ENCODE results near the gene ITGB3. TPM values are rescaled to one million over a fixed set of nuclear protein-coding genes. Genes with fewer than 3 reads are reported as not detected.

ITGB3 gene
- polyA plus RNA-seq, 4 donors: 0.54 to 4.8 (median 2.2) TPM

DNA sequence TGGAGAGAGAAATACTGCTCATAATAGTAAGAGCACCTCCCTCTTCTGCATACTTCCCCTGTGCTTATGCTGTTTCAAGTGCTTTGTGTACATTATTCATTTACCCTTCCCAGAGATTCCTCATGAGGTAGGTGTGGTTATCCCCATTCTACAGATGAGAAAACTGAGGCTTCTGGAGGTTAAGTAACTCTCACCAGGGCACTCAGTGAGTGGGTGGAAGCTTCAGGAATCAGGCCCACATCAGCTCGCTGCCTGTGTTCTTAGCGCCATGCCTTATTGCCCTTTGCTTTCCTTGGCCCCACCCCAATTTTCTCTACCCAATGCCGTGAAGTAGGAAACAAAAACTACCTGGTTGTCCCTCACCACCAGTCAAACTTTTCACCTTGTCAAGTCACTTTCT is 18.1 kb upstream of the ITGB3 start:
- DNase-seq (peak in 1 of 2 donors; percentile 47), FAIRE-seq (no peak)
- 22 to 72% (median 37%) methylated on average over 3 of the region's 3 CpGs for WGBS, 3 donors
- Histone ChIP-seq H3K4me3 (ENCODE audit: low read depth in 1 of 3, low read length in 3 of 3) (no peak overlapping the region), H3K27me3 (ENCODE audit: control insufficient read depth in 3 of 3, insufficient read depth in 3 of 3, low read length in 3 of 3) (no peaks in the 10 kb centered on the region), H3K27ac (ENCODE audit: low read depth in 1 of 3, low read length in 2 of 3) (no peak overlapping the region), H3K9me3 (ENCODE audit: control insufficient read depth in 2 of 2, insufficient read depth in 1 of 2, low read depth in 1 of 2, low read length in 1 of 2) (peaks cover 2 to 12% of the 10 kb centered on the region in 2 donors), H3K36me3 (ENCODE audit: control insufficient read depth in 3 of 3, insufficient read depth in 2 of 3, low read depth in 1 of 3, low read length in 3 of 3) (no peaks in the 10 kb centered on the region), H3K4me1 (ENCODE audit: control insufficient read depth in 3 of 3, insufficient read depth in 2 of 3, low read depth in 1 of 3, low read length in 2 of 3) (peaks cover 0 to 15% (median 8%) of the 10 kb centered on the region in 3 donors)

DNA sequence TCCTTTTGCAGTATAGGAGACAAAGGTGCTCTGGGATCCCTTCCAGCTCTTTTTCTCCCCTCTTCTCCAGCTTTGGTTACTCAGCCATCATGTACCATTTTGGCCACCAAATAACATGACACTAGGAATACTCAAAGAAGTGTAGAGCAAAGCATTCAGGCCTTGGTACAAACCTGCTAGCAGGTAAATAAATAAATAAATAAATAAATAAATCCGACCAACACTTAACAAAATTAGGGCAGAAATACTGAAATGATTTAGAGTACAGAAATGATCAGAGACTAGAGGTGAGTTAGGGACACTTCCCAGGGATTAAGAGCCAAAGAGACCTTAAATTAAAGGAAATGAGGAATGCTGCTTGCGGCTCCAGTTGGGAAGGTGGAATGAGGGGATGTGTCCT is 17.7 kb upstream of the ITGB3 start:
- 92 to 99% (median 94%) methylated on average over 2 of the region's 2 CpGs for WGBS, 3 donors
- DNase-seq (no peak), FAIRE-seq (no peak)
- Histone ChIP-seq H3K4me3 (ENCODE audit: low read depth in 1 of 3, low read length in 3 of 3) (no peak overlapping the region), H3K9me3 (ENCODE audit: control insufficient read depth in 2 of 2, insufficient read depth in 1 of 2, low read depth in 1 of 2, low read length in 1 of 2) (peaks cover 2 to 12% of the 10 kb centered on the region in 2 donors), H3K27me3 (ENCODE audit: control insufficient read depth in 3 of 3, insufficient read depth in 3 of 3, low read length in 3 of 3) (no peaks in the 10 kb centered on the region), H3K4me1 (ENCODE audit: control insufficient read depth in 3 of 3, insufficient read depth in 2 of 3, low read depth in 1 of 3, low read length in 2 of 3) (peaks cover 0 to 19% (median 8%) of the 10 kb centered on the region in 3 donors), H3K27ac (ENCODE audit: low read depth in 1 of 3, low read length in 2 of 3) (no peak overlapping the region), H3K36me3 (ENCODE audit: control insufficient read depth in 3 of 3, insufficient read depth in 2 of 3, low read depth in 1 of 3, low read length in 3 of 3) (no peaks in the 10 kb centered on the region)

DNA sequence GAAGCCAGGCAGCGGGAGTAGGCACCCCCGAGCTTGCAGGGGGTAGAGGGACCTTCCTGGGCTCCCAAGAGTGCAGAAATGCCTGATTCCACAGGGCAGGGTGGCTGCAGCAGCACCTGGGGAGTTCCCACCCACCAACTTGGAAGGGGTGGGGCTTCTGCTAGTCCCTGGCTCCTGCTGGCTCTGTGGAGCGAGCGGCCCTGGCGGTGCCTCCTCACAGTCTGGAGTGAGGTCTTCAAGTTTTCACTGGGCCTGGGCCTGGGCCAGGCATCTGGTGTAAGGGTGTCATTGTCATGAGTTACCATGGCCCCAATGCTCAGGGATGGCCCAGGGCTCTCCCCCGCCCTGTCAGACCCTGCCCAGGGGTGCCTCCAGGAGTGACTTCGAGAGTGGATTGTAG is 15.8 kb upstream of the ITGB3 start:
- FAIRE-seq (no peak), DNase-seq (no peak)
- H3K4me3 ChIP-seq (ENCODE audit: low read depth in 1 of 3, low read length in 3 of 3): no peak overlapping the region
- H3K27ac ChIP-seq (ENCODE audit: low read depth in 1 of 3, low read length in 2 of 3): no peak overlapping the region
- peaks cover 0 to 20% (median 8%) of the 10 kb centered on the region in 3 donors for H3K4me1 ChIP-seq (ENCODE audit: control insufficient read depth in 3 of 3, insufficient read depth in 2 of 3, low read depth in 1 of 3, low read length in 2 of 3)
- 88 to 97% (median 93%) methylated on average over 7 of the region's 7 CpGs for WGBS, 3 donors
- H3K36me3 ChIP-seq (ENCODE audit: control insufficient read depth in 3 of 3, insufficient read depth in 2 of 3, low read depth in 1 of 3, low read length in 3 of 3): no peaks in the 10 kb centered on the region
- peaks cover 2 to 12% of the 10 kb centered on the region in 2 donors for H3K9me3 ChIP-seq (ENCODE audit: control insufficient read depth in 2 of 2, insufficient read depth in 1 of 2, low read depth in 1 of 2, low read length in 1 of 2)
- no peaks in the 10 kb centered on the region for H3K27me3 ChIP-seq (ENCODE audit: control insufficient read depth in 3 of 3, insufficient read depth in 3 of 3, low read length in 3 of 3)

GRCh38 chr17:47238321-47239010 is 15.2 kb upstream of the ITGB3 start:
- no peak for DNase-seq
- Histone ChIP-seq H3K4me1 (ENCODE audit: control insufficient read depth in 3 of 3, insufficient read depth in 2 of 3, low read depth in 1 of 3, low read length in 2 of 3) (peaks cover 0 to 20% (median 8%) of the 10 kb centered on the region in 3 donors), H3K27ac (ENCODE audit: low read depth in 1 of 3, low read length in 2 of 3) (no peak overlapping the region), H3K4me3 (ENCODE audit: low read depth in 1 of 3, low read length in 3 of 3) (no peak overlapping the region), H3K27me3 (ENCODE audit: control insufficient read depth in 3 of 3, insufficient read depth in 3 of 3, low read length in 3 of 3) (no peaks in the 10 kb centered on the region), H3K36me3 (ENCODE audit: control insufficient read depth in 3 of 3, insufficient read depth in 2 of 3, low read depth in 1 of 3, low read length in 3 of 3) (no peaks in the 10 kb centered on the region), H3K9me3 (ENCODE audit: control insufficient read depth in 2 of 2, insufficient read depth in 1 of 2, low read depth in 1 of 2, low read length in 1 of 2) (peaks cover 2 to 12% of the 10 kb centered on the region in 2 donors)
- WGBS, 3 donors: 85 to 88% (median 85%) methylated on average over 25 to 29 of the region's 29 CpGs
- FAIRE-seq: no peak

GRCh38 chr17:47239619-47239966 is 14.0 kb upstream of the ITGB3 start:
- H3K4me1 ChIP-seq (ENCODE audit: control insufficient read depth in 3 of 3, insufficient read depth in 2 of 3, low read depth in 1 of 3, low read length in 2 of 3): peaks cover 0 to 20% (median 8%) of the 10 kb centered on the region in 3 donors
- 64 to 79% (median 75%) methylated on average over 7 of the region's 7 CpGs for WGBS, 3 donors
- peaks cover 2 to 12% of the 10 kb centered on the region in 2 donors for H3K9me3 ChIP-seq (ENCODE audit: control insufficient read depth in 2 of 2, insufficient read depth in 1 of 2, low read depth in 1 of 2, low read length in 1 of 2)
- H3K36me3 ChIP-seq (ENCODE audit: control insufficient read depth in 3 of 3, insufficient read depth in 2 of 3, low read depth in 1 of 3, low read length in 3 of 3): no peaks in the 10 kb centered on the region
- FAIRE-seq (no peak), DNase-seq (peak in 1 of 2 donors; percentile 58)
- H3K27ac ChIP-seq (ENCODE audit: low read depth in 1 of 3, low read length in 2 of 3): peak overlapping the region in 2 of 3 donors; percentile 65 to 75
- no peaks in the 10 kb centered on the region for H3K27me3 ChIP-seq (ENCODE audit: control insufficient read depth in 3 of 3, insufficient read depth in 3 of 3, low read length in 3 of 3)
- H3K4me3 ChIP-seq (ENCODE audit: low read depth in 1 of 3, low read length in 3 of 3): no peak overlapping the region

- FAIRE-seq (no peak), DNase-seq (peak; percentile 31 to 71)
- WGBS, 3 donors: 23 to 47% (median 42%) methylated on average over 3 of the region's 3 CpGs
- H3K9me3 ChIP-seq (ENCODE audit: control insufficient read depth in 2 of 2, insufficient read depth in 1 of 2, low read depth in 1 of 2, low read length in 1 of 2): peaks cover 2 to 12% of the 10 kb centered on the region in 2 donors
- no peak overlapping the region for H3K4me3 ChIP-seq (ENCODE audit: low read depth in 1 of 3, low read length in 3 of 3)
- peak overlapping the region in 2 of 3 donors; percentile 65 to 75 for H3K27ac ChIP-seq (ENCODE audit: low read depth in 1 of 3, low read length in 2 of 3)
- H3K36me3 ChIP-seq (ENCODE audit: control insufficient read depth in 3 of 3, insufficient read depth in 2 of 3, low read depth in 1 of 3, low read length in 3 of 3): no peaks in the 10 kb centered on the region
- peaks cover 0 to 20% (median 8%) of the 10 kb centered on the region in 3 donors for H3K4me1 ChIP-seq (ENCODE audit: control insufficient read depth in 3 of 3, insufficient read depth in 2 of 3, low read depth in 1 of 3, low read length in 2 of 3)
- no peaks in the 10 kb centered on the region for H3K27me3 ChIP-seq (ENCODE audit: control insufficient read depth in 3 of 3, insufficient read depth in 3 of 3, low read length in 3 of 3)
Observed at GRCh38 chr17:47239967-47240651, 13.5 kb upstream of the ITGB3 start.

DNA sequence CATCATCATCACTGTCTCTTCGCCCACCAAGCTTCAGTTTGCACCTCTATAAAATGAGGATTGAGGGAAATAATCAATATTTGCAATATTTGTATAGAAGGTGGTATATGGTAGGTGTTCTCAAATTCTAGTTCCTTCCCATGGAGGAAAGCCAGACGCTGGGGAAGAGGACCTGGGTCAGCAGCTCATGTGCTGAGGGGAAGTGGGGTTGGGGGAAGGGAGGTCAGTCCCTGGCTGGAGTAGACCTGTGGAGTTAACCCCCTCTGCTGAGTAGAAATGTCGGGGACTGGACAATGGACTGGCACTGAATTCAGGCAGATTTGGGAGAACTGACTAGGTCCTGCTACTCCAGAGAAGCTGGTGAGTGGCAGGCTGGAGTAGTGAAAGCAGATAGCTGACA is 12.8 kb upstream of the ITGB3 start:
- Histone ChIP-seq H3K27me3 (ENCODE audit: control insufficient read depth in 3 of 3, insufficient read depth in 3 of 3, low read length in 3 of 3) (no peaks in the 10 kb centered on the region), H3K36me3 (ENCODE audit: control insufficient read depth in 3 of 3, insufficient read depth in 2 of 3, low read depth in 1 of 3, low read length in 3 of 3) (no peaks in the 10 kb centered on the region), H3K4me3 (ENCODE audit: low read depth in 1 of 3, low read length in 3 of 3) (no peak overlapping the region), H3K4me1 (ENCODE audit: control insufficient read depth in 3 of 3, insufficient read depth in 2 of 3, low read depth in 1 of 3, low read length in 2 of 3) (peaks cover 0 to 20% (median 8%) of the 10 kb centered on the region in 3 donors), H3K27ac (ENCODE audit: low read depth in 1 of 3, low read length in 2 of 3) (peak overlapping the region in 1 of 3 donors; percentile 24), H3K9me3 (ENCODE audit: control insufficient read depth in 2 of 2, insufficient read depth in 1 of 2, low read depth in 1 of 2, low read length in 1 of 2) (peaks cover 2 to 12% of the 10 kb centered on the region in 2 donors)
- FAIRE-seq (no peak), DNase-seq (no peak)
- WGBS, 3 donors: 72 to 82% (median 77%) methylated on average over 3 of the region's 3 CpGs

- WGBS, 3 donors: 91 to 96% (median 96%) methylated on average over 2 of the region's 2 CpGs
- H3K27ac ChIP-seq (ENCODE audit: low read depth in 1 of 3, low read length in 2 of 3): no peak overlapping the region
Observed at GRCh38 chr17:47242648-47243047, 11.0 kb upstream of the ITGB3 start.

More at GRCh38 chr17:47242648-47243047, 11.0 kb upstream of the ITGB3 start:
- DNase-seq (no peak), FAIRE-seq (no peak)
- H3K27me3 ChIP-seq (ENCODE audit: control insufficient read depth in 3 of 3, insufficient read depth in 3 of 3, low read length in 3 of 3): no peaks in the 10 kb centered on the region
- no peak overlapping the region for H3K4me3 ChIP-seq (ENCODE audit: low read depth in 1 of 3, low read length in 3 of 3)
- no peaks in the 10 kb centered on the region for H3K36me3 ChIP-seq (ENCODE audit: control insufficient read depth in 3 of 3, insufficient read depth in 2 of 3, low read depth in 1 of 3, low read length in 3 of 3)
- no peaks in the 10 kb centered on the region for H3K9me3 ChIP-seq (ENCODE audit: control insufficient read depth in 2 of 2, insufficient read depth in 1 of 2, low read depth in 1 of 2, low read length in 1 of 2)
- peaks cover 0 to 20% (median 8%) of the 10 kb centered on the region in 3 donors for H3K4me1 ChIP-seq (ENCODE audit: control insufficient read depth in 3 of 3, insufficient read depth in 2 of 3, low read depth in 1 of 3, low read length in 2 of 3)
